PC-9 (cell line): ENCODE measurements around the gene CCDC87. TPM values are rescaled to one million over a fixed set of nuclear protein-coding genes. Genes with fewer than 3 reads are reported as not detected.

Experiments
- BruUV-seq: library from RNA; stranded (reverse); fragments of 400-500 nt; replicated peaks from 2 replicates; lab custom pipeline; 2021; lab: Mats Ljungman, UMichigan
- CTCF ChIA-PET: fragments of 300-600 bp; sonication (Branson Sonifier 250); formaldehyde crosslinking; loops from one replicate; lab custom pipeline; 2022; ENCODE audit warnings: antibody characterized with exemption; lab: Charles Lee
- POLR2A ChIA-PET: fragments of 300-600 bp; sonication (Branson Sonifier 250); formaldehyde crosslinking; loops from one replicate; lab custom pipeline; 2022; ENCODE audit warnings: antibody characterized with exemption; ENCODE audit not compliant: unreplicated experiment; lab: Charles Lee
- DNase-seq, 2 experiments: peaks; one replicate each; pipeline versions ENCODE4 v3.0.0 to v3.0.0-alpha.2; 2015 to 2022; ENCODE audit warnings: mixed read lengths in 1 of 2
- H2AFZ ChIP-seq: fragments of 200-600 bp; sonication (generic); 2 replicates; pipeline ENCODE4 v1.8.1; 2017; ENCODE audit warnings: antibody characterized with exemption
- H3F3A ChIP-seq: fragments of 200-600 bp; sonication (generic); 2 replicates; pipeline ENCODE4 v1.8.1; 2017; ENCODE audit warnings: antibody characterized with exemption, mild to moderate bottlenecking, low read depth; ENCODE audit not compliant: insufficient read depth
- H3K27ac ChIP-seq: fragments of 200-600 bp; sonication (generic); 2 replicates; pipeline ENCODE4 v1.6.1; 2016; ENCODE audit warnings: mixed run types
- H3K27me3 ChIP-seq: fragments of 200-600 bp; sonication (generic); 2 replicates; pipeline ENCODE4 v1.6.1; 2016; ENCODE audit warnings: low read depth, mixed run types; ENCODE audit not compliant: insufficient read depth
- H3K36me3 ChIP-seq: fragments of 200-600 bp; sonication (generic); 2 replicates; pipeline ENCODE4 v1.6.1; 2016; ENCODE audit warnings: low read depth, mixed run types
- H3K4me1 ChIP-seq: fragments of 200-600 bp; sonication (generic); replicated peaks from 2 replicates; pipeline ENCODE4 v1.6.1; 2016; ENCODE audit warnings: mixed run types; ENCODE audit not compliant: insufficient read depth
- H3K4me2 ChIP-seq: fragments of 200-600 bp; sonication (generic); 2 replicates; pipeline ENCODE4 v1.6.1; 2017; ENCODE audit warnings: mixed run types
- H3K4me3 ChIP-seq: fragments of 200-600 bp; sonication (generic); 2 replicates; pipeline ENCODE4 v1.6.1; 2016; ENCODE audit warnings: mixed run types
- H3K79me2 ChIP-seq: fragments of 200-600 bp; sonication (generic); 2 replicates; pipeline ENCODE4 v1.6.1; 2017; ENCODE audit warnings: low read depth, mixed run types
- H3K9me2 ChIP-seq: fragments of 200-600 bp; sonication (generic); 2 replicates; pipeline ENCODE4 v1.8.1; 2017; ENCODE audit warnings: mild to moderate bottlenecking; ENCODE audit not compliant: insufficient read depth
- H3K9me3 ChIP-seq: fragments of 200-600 bp; sonication (generic); 2 replicates; pipeline ENCODE4 v1.8.1; 2016; ENCODE audit warnings: low read depth; ENCODE audit not compliant: insufficient read depth
- H4K20me1 ChIP-seq: fragments of 200-600 bp; sonication (generic); 2 replicates; pipeline ENCODE4 v1.8.1; 2017; ENCODE audit not compliant: insufficient read depth
- EZH2 ChIP-seq: fragments of 200-600 bp; sonication (generic); IDR thresholded peaks from 2 replicates; pipeline ENCODE4 v1.8.0; 2017; ENCODE audit warnings: antibody characterized with exemption, low read depth
- intact Hi-C: fragments of 100-400 bp; cut with micrococcal nuclease; formaldehyde crosslinking; loops from one replicate; pipeline ENCODE4 v1.10.0; 2022; ENCODE audit not compliant: unreplicated experiment
- total RNA-seq: library from RNA; stranded (reverse); gene quantifications from 2 replicates; pipeline ENCODE4 v1.2.3, GENCODE V29; 2021
- TF ChIP-seq, protein P1 (sequence below): fragments of 200-600 bp; sonication (generic); conservative IDR thresholded peaks from 2 replicates; pipeline ENCODE4 v1.6.1; 2017; ENCODE audit warnings: mixed run types, antibody characterized with exemption, mild to moderate bottlenecking, moderate library complexity

CCDC87 gene
- total RNA-seq, 1 experiment from 2014 or later = 1.0 TPM

DNA sequence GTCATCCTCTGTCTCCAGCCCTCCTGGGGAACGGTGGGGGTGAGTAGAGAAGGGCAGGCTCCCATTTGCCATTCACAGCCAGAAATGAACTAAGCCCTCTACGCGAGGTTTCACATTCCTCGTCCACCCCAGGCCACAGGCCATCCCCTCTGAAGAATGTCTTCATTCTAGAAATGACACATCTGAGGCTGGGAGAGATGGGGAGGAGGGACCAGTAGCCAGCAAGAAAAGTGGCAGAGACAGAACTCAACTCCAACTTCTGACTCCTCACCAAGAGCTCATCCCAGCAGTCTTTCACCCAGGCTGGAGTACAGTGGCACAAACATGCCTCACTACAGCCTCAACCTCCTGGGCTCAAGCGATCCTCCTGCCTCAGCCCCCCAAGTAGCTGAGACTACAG, 27.9 kb downstream of the CCDC87 start:
- Histone ChIP-seq H3K4me2 (no peak overlapping the region), H2AFZ (no peak overlapping the region), H3F3A (no peaks in the 10 kb centered on the region), H3K9me3 (no peaks in the 10 kb centered on the region), H3K79me2 (no peaks in the 10 kb centered on the region), H3K36me3 (no peaks in the 10 kb centered on the region), H3K4me3 (no peak overlapping the region), H3K9me2 (no peaks in the 10 kb centered on the region), H3K27me3 (peaks cover 15% of the 10 kb centered on the region; the same call in 1 of the 2 replicates), H3K4me1 (peaks cover 5% of the 10 kb centered on the region; the same call in 1 of the 2 replicates), H3K27ac (no peak overlapping the region), H4K20me1 (no peaks in the 10 kb centered on the region)
- intact Hi-C loops = no loop called here
- no TSS peak for BruUV-seq
- CTCF ChIA-PET = no interaction called here
- DNase-seq = no peak
- TF ChIP-seq, protein P1, sequence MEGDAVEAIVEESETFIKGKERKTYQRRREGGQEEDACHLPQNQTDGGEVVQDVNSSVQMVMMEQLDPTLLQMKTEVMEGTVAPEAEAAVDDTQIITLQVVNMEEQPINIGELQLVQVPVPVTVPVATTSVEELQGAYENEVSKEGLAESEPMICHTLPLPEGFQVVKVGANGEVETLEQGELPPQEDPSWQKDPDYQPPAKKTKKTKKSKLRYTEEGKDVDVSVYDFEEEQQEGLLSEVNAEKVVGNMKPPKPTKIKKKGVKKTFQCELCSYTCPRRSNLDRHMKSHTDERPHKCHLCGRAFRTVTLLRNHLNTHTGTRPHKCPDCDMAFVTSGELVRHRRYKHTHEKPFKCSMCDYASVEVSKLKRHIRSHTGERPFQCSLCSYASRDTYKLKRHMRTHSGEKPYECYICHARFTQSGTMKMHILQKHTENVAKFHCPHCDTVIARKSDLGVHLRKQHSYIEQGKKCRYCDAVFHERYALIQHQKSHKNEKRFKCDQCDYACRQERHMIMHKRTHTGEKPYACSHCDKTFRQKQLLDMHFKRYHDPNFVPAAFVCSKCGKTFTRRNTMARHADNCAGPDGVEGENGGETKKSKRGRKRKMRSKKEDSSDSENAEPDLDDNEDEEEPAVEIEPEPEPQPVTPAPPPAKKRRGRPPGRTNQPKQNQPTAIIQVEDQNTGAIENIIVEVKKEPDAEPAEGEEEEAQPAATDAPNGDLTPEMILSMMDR = no peak
- no peak for TF ChIP-seq EZH2
- POLR2A ChIA-PET = interaction anchor here (0.8 kb wide), 1 partner anchor 19 kb away, joined by 4 read pairs; the partner anchor contains the start of gene ZDHHC24

DNA sequence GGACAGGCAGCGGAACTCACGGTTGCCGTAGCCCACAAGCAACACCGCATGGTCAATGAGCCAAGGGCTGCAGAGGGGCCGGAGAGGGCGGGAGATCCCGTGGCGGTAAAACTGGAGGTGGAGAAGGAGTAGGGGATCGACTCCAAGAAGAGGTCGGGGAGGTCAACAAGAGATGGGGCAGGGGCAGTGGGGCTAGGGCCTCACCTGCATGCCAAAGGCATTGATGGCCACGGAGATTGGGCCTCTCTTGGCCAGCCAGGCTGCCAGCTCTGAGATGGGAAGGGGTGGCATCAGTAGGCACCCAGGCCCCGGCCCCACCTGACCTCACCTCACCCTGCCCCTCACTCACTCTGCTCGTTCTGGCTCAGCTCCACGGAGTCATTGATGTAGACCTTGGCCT, 28.3 kb downstream of the CCDC87 start:
- Histone ChIP-seq H3K9me2 (no peaks in the 10 kb centered on the region), H3K27ac (no peak overlapping the region), H2AFZ (no peak overlapping the region), H3K4me1 (peaks cover 5% of the 10 kb centered on the region; the same call in 1 of the 2 replicates), H3K4me2 (no peak overlapping the region), H4K20me1 (no peaks in the 10 kb centered on the region), H3K79me2 (no peaks in the 10 kb centered on the region), H3K4me3 (no peak overlapping the region), H3K27me3 (peaks cover 15% of the 10 kb centered on the region; the same call in 1 of the 2 replicates), H3K9me3 (no peaks in the 10 kb centered on the region), H3K36me3 (no peaks in the 10 kb centered on the region), H3F3A (no peaks in the 10 kb centered on the region)
- intact Hi-C loops = no loop called here
- no peak for DNase-seq
- ChIA-PET CTCF (no interaction called here), POLR2A (interaction anchor here (0.8 kb wide), 1 partner anchor 19 kb away, joined by 4 read pairs; the partner anchor contains the start of gene ZDHHC24)
- TF ChIP-seq EZH2 = no peak
- BruUV-seq = no TSS peak

DNA sequence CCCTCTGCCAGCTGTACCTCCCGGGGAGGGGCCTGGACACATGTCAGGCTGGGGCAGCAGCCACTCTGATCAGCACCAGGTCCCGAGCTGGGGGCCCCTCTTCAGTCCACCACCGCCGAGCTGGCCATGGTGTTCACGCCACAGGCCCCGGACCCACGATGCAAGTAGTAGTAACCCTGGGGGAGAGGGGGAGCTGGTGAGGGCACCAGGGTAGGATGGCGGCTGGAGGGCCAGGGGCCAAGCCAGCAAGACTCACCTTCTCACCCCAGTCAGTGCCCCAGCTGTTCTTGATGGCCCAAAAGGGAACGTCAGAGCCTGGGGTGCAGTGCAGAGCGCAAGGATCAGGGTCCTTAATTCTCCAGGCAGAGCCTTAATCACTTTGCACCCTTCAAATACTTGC, 29.0 kb downstream of the CCDC87 start:
- no peak overlapping the region for H2AFZ ChIP-seq
- H3F3A ChIP-seq = no peaks in the 10 kb centered on the region
- no peaks in the 10 kb centered on the region for H3K9me2 ChIP-seq
- no peaks in the 10 kb centered on the region for H3K79me2 ChIP-seq
- TF ChIP-seq EZH2 = no peak
- H3K9me3 ChIP-seq = no peaks in the 10 kb centered on the region
- H4K20me1 ChIP-seq = no peaks in the 10 kb centered on the region
- BruUV-seq = no TSS peak
- intact Hi-C loops = no loop called here
- no peak for DNase-seq
- H3K4me3 ChIP-seq = no peak overlapping the region
- H3K27me3 ChIP-seq = peaks cover 15% of the 10 kb centered on the region; the same call in 1 of the 2 replicates
- POLR2A ChIA-PET = interaction anchor here (0.7 kb wide), 1 partner anchor 266 kb away, joined by 3 read pairs; no protein-coding TSS in a partner anchor
- peaks cover 5% of the 10 kb centered on the region; the same call in 1 of the 2 replicates for H3K4me1 ChIP-seq
- no peak overlapping the region for H3K4me2 ChIP-seq
- CTCF ChIA-PET = no interaction called here
- H3K36me3 ChIP-seq = no peaks in the 10 kb centered on the region
- H3K27ac ChIP-seq = no peak overlapping the region

DNA sequence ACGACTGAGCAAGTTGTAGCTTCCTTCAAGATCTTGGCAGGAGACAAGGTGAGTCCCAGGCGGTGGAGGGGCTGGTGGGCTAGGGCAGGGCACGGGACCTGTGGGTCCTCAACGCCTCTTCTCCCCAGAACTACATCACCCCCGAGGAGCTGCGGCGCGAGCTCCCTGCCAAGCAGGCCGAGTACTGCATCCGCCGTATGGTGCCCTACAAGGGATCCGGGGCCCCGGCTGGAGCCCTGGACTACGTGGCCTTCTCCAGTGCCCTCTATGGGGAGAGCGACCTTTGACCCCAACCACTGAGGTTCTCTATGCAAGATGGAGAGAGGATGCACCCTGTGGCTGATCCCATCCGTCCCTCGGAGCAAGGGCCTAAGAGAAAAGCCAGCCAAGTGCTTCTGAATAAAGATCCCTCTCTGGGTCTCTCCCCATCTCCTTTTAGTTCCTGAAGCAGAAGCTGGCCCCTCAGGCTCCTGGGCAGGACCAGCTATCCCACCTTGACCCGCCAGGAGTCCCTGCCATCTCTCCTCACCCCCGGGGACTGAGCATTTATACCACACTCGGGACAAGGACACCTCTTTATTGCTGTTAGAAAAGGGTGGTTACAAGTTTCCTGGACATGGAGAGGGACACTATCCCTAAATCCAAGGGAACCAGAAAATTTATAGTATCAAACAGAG, 29.8 kb downstream of the CCDC87 start:
- no peaks in the 10 kb centered on the region for H3K79me2 ChIP-seq
- ChIA-PET CTCF (no interaction called here), POLR2A (interaction anchor here (0.6 kb wide), 1 partner anchor 14 kb away, joined by 3 read pairs; no protein-coding TSS in a partner anchor)
- no peak overlapping the region for H3K4me2 ChIP-seq
- no peaks in the 10 kb centered on the region; the same call in 1 of the 2 replicates for H4K20me1 ChIP-seq
- H3K4me1 ChIP-seq = no peaks in the 10 kb centered on the region
- no peak overlapping the region for H3K27ac ChIP-seq
- intact Hi-C loops = no loop called here
- BruUV-seq = no TSS peak
- H3K9me2 ChIP-seq = no peaks in the 10 kb centered on the region
- H3K36me3 ChIP-seq = no peaks in the 10 kb centered on the region
- H3K27me3 ChIP-seq = peaks cover 15% of the 10 kb centered on the region; the same call in 1 of the 2 replicates
- no peaks in the 10 kb centered on the region for H3F3A ChIP-seq
- H2AFZ ChIP-seq = no peak overlapping the region
- no peak overlapping the region for H3K4me3 ChIP-seq
- DNase-seq = no peak
- TF ChIP-seq, protein P1 = no peak
- no peak for TF ChIP-seq EZH2
- H3K9me3 ChIP-seq = no peaks in the 10 kb centered on the region
